Hepatic stellate cell (primary cell): Measurements from ENCODE around the gene ZBP1.

ENCODE experiments used
- DNase-seq: peaks from one replicate; pipeline ENCODE4 v3.0.0; 2011; ENCODE audit warnings: low spot score

Gene ZBP1

GRCh38 chr20:57598491-57598890 is 21.7 kb downstream of the ZBP1 start:
- DNase-seq, result no peak

DNA sequence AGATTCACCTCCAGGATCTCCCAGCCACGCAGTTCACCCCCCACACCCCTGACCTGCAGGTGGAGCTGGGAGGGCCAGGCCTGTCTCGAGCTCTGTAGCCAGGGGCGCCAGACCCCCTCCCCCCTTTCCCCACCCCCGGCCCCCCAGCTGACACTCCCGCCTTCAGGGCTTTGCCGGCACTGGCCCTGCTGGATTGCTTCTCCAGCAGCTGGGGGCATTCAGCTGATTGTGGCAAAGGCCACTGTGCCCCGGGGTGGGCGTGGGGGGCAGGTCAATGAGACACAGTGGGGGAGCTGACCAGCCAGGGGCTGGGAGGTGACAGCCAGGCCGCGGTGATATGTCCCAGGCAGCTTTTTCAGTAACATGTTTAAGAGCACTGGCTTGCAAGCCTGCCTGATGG is 22.2 kb downstream of the ZBP1 start:
- DNase-seq, result no peak

- DNase-seq, result peak; percentile 78
Observed at GRCh38 chr20:57596998-57597939, 23.0 kb downstream of the ZBP1 start.

- DNase-seq, result no peak
Observed at GRCh38 chr20:57596358-57596757, 23.9 kb downstream of the ZBP1 start.

GRCh38 chr20:57595041-57596030 is 24.9 kb downstream of the ZBP1 start:
- DNase-seq, result no peak

DNA sequence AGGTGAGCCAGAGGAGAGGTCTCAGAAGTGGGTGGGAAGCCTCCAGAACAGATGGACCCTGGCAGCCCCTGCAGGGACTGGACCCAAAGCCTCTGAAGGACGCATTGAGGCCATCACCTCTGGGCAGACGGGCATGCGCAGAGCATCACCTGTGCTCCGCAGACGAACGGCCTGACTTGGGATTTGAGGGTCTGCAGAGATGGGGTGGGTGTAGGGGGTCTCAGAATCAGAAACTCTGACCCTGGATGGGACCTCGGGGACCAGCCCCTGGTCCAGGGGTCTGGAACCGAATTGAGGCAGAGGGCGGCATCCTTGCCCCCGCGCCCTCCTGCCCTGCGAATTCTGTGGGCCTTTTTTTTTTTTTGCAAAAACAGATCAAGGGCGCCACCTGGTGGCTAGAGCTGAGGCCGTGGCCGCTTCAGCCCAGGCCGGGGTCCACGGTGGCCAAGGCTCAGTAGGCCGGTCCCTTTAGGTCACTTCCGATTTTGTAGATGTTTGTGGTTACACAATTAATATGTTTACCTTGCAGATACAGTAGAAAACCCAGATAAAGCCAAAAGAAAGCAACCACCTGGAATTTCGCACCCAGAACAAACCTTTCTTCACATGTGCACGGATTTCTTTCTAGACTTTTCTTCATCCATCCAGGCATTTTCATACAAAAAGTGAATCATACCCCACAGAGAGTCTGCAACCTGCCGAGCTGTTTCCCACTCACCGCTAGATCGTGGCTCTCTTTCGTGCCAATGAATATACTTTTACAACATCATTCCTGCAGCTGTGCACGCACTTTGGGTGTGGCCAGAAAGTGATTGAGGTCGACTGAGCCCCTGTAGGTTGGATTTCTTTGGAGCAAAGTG is 25.9 kb downstream of the ZBP1 start:
- peak; percentile 73 for DNase-seq

- DNase-seq, result no peak
Observed at GRCh38 chr20:57593134-57593886, 26.9 kb downstream of the ZBP1 start.

DNA sequence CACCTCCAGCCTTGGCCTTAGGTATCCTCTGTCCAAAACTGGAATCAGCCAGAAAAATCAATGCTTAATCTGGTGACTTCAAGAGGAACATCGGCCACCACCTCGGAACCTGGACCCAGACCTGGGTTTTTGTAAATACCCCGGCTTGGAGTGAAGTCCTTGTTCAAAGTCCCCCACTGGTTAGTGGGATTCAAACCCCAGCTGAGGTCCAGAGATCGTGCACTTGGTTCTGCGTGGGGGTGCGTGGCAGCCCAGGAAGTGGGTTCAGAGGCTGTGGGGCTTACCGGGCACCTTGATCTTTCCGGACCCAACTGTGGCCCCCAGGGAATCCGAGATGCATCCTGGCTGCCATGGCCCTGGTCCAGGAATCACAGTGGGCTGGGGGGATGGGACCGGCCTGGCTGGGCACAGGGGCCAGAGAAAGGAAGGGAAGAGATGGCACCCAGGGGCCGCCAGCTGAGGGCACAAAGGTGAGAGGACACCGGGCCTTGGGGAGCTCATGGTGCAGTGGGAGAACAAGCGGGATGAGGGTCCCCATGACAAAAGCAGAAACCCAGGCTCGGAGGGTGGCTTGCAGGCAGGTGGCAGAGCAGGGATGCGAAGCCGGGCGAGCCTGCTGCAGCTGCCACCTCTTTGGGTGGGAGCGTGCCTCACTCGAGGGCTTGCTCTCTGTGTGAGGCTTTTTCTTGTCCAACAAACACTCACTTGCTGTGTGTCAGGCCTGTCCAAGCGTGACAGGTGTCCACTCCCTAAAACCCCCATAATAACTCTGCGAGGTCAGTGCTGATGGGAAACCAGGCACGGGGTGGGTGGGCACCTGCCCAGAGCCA is 27.7 kb downstream of the ZBP1 start:
- DNase-seq, result no peak

DNA sequence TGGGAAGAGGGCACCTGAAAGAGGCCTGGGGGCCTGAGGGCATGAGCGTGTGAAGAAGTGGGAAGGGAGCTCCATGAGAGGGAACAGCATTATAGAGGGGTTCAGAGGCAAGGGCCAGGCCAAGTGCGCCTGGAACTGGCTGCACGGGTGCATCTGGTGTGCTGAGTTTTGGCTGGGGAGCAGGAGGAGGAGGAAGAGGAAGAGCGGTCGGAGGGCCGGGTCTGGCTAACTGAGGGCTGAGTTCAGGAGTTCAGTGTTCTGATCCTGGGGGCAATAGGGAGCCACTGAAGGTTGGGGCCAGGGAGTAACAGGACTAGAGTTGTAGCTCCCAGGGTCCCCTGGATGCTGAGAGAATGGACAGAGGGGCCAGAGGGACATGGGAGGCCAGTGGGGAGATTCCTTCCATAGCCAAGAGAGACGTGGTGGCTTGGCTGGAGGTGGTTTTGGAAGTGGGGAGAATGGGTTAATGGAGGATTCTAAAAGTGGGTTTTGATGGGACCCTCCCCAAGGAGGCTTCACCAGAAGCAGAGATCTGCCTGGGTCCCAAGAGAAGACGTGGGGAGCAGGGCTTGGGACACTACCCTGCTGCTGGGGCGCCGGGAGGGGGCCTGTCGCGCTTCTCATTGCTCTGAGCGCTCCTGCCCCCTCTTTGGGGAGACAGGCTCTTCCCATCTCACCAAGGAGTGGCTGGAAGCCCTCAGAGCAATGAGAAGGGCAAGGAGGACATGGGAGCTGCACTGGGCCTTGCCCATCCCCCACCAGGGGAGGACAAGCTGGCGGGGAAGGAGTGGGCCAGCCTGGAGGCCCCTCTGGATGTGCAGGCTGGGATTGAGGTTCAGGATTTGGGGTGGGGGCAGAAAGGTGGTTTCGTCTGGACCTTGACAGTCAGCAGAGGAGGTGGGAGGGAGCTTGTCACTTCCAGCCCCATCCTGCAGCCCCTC is 28.7 kb downstream of the ZBP1 start:
- no peak for DNase-seq

GRCh38 chr20:57590485-57591288 is 29.5 kb downstream of the ZBP1 start:
- DNase-seq, result no peak

- DNase-seq, result no peak
Observed at GRCh38 chr20:57589728-57590484, 30.3 kb downstream of the ZBP1 start.

- DNase-seq, result no peak
Observed at GRCh38 chr20:57589123-57589727, 31.0 kb downstream of the ZBP1 start.

- DNase-seq, result no peak
Observed at GRCh38 chr20:57588596-57588995, 31.6 kb downstream of the ZBP1 start.

- no peak for DNase-seq
Observed at GRCh38 chr20:57587989-57588377, 32.2 kb downstream of the ZBP1 start.

DNA sequence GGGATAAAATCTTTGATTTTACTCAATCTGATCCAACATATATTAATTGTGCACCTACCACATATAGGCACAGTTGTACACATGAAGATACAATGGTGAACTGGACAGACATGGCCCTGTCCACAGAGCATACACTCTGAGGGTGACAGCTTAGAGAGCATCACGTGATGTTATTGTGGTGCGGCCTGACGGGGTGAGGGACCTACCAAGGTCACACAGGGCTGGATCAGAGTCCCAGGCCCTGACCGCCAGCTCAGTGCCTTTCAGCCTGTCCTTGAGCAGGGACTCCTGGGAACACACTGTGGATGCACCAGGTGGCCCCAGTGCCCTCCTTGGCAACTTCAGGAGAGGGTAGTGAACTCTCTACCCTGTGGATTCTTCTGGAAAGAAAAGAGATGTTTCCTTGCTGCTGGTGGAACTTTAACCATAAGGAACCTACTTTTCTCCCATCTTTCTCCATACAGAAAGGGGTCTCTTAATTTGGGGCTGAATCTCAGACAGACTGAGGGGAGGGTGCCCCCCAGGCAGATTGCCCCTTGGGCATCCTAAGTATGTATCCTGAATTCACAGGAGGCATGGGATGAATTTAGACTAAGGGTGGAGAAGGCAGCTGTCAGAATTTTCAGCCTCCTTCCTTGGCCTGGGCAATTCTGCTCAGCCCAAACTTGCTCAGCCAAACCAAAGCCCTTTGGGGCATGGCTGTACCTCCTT is 32.8 kb downstream of the ZBP1 start:
- DNase-seq, result no peak

DNA sequence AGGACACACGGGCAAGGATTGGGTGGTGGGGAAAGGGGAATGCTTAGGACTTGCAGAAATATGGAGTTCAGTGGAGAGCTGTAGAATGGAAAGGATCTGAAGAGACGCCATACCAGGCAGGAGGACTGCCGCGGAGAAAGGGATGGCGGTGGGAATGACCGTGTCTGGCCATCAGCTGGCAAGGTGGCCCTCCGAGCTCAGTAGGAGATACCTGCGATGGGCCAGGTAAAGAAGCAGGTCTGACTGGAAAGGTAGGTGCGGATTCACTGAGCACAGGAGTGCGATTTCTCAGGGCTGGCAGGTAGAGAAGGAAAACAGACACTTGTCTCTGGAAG is 33.3 kb downstream of the ZBP1 start:
- no peak for DNase-seq
